Measurements from ENCODE around the gene EIF2D. TPM values are rescaled to one million over a fixed set of nuclear protein-coding genes. Genes with fewer than 3 reads are reported as not detected.

EIF2D gene
- total and polyA plus RNA-seq, 2 of the 4 experiments (the other 2 are of a cell fraction): 64.3 to 69.4 TPM

DNA sequence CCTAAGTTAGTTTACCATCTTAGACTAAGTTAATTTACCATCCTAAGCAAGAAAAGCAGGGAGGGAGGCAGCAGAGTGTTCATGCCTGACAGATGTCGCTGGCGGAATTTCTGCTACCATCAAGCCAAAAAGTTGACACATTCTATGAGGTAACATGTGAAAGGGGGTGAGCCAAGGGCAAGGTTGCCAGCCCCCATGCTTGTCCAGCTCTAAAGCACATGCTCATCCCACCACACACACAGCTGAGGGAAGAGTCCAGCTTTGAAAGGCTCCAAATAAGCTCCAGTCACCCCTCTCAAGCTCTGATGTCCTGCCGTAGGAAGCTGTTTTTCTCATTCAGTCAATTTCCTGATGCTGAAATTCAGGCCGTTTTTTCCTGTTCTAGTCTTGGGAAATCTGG is 46.3 kb downstream of the EIF2D start:
- no peak overlapping the region for H2AFZ ChIP-seq (replicated peaks; ENCODE audit: low read length, poor library complexity)
- no peaks in the 10 kb centered on the region for H3K36me3 ChIP-seq (ENCODE audit: control insufficient read depth, insufficient read depth, low read length)
- no CpG with 5 or more reads among the region's 4 CpGs for WGBS, 2 experiments (ENCODE audit: extremely low coverage in 2 of 2, insufficient read length in 1 of 2)
- H3K4me1 ChIP-seq (ENCODE audit: control insufficient read depth, insufficient read depth, low read length): no peaks in the 10 kb centered on the region
- H2BK5ac ChIP-seq (ENCODE audit: low read depth, low read length, poor library complexity, severe bottlenecking): no peak overlapping the region
- no peak overlapping the region for H3K4me2 ChIP-seq (ENCODE audit: low read depth, low read length)
- ATAC-seq (ENCODE audit: low read depth) (no peak), DNase-seq (no peak)
- H3K27me3 ChIP-seq (ENCODE audit: control insufficient read depth, insufficient read depth, low read length): peaks cover 5% of the 10 kb centered on the region
- no peak overlapping the region for H2BK120ac ChIP-seq (ENCODE audit: low read depth, low read length)
- no peaks in the 10 kb centered on the region for H3K79me1 ChIP-seq (ENCODE audit: low read depth in 1 of 2, low read length in 2 of 2)
- no peak overlapping the region for H3K4me3 ChIP-seq (ENCODE audit: insufficient read depth, low read depth, low read length)
- H3K9me1 ChIP-seq (ENCODE audit: insufficient read depth, low read length): no peaks in the 10 kb centered on the region
- no TSS peak for BruUV-seq (replicated peaks)
- H4K91ac ChIP-seq (ENCODE audit: insufficient read depth, low read depth, low read length): no peak overlapping the region
- H4K8ac ChIP-seq (ENCODE audit: low read depth in 2 of 2, low read length in 2 of 2): no peak overlapping the region
- H2AK5ac ChIP-seq (ENCODE audit: low read depth, low read length): no peak overlapping the region
- H3K18ac ChIP-seq (ENCODE audit: low read depth, low read length): no peak overlapping the region
- H3K4ac ChIP-seq (ENCODE audit: low read depth, low read length): no peak overlapping the region
- H4K5ac ChIP-seq (ENCODE audit: low read depth, low read length): no peak overlapping the region
- H3K9ac ChIP-seq (ENCODE audit: low read depth, low read length): no peak overlapping the region
- H3K27ac ChIP-seq (ENCODE audit: insufficient read depth, low read length): no peak overlapping the region
- no peak overlapping the region for H2AK9ac ChIP-seq (replicated peaks; ENCODE audit: low read depth, low read length, poor library complexity)
- no peaks in the 10 kb centered on the region for H3K9me3 ChIP-seq (ENCODE audit: control insufficient read depth, insufficient read depth, low read length)
- H3K23ac ChIP-seq (ENCODE audit: low read depth, low read length): no peak overlapping the region
- intact Hi-C loops (cut with micrococcal nuclease) (no loop called here), dilution Hi-C loops (cut with HindIII; ENCODE audit: low sequenced_read_pairs, unreplicated experiment) (no loop called here), in situ Hi-C loops (cut with MboI; ENCODE audit: low sequenced_read_pairs) (no loop called here)
- H2BK15ac ChIP-seq (ENCODE audit: low read depth, low read length): no peak overlapping the region
- no peak overlapping the region for H3K14ac ChIP-seq (replicated peaks; ENCODE audit: low read depth, low read length)
- H4K20me1 ChIP-seq (ENCODE audit: insufficient read depth, low read length): peaks cover 3% of the 10 kb centered on the region; the same call in 1 of the 2 replicates
- POLR2A ChIA-PET (ENCODE audit: unreplicated experiment): no interaction called here
- H3K56ac ChIP-seq (ENCODE audit: extremely low read depth, insufficient read depth, low read length): no peak overlapping the region
- H2BK20ac ChIP-seq (ENCODE audit: low read depth, low read length): no peak overlapping the region
- CTCF ChIA-PET: interaction anchor here (0.5 kb wide), 1 partner anchor 50 kb away, joined by 3 read pairs; no protein-coding TSS in a partner anchor
- no peak for TF ChIP-seq MAZ (IDR thresholded peaks at IDR 0.05; ENCODE audit: borderline replicate concordance, low read depth, low read length)
- TF ChIP-seq MXI1 (IDR thresholded peaks at IDR 0.05; ENCODE audit: borderline replicate concordance, low read depth, low read length): no peak
- TF ChIP-seq POLR2A (IDR thresholded peaks at IDR 0.05; ENCODE audit: low read depth, low read length): no peak
- no peak for TF ChIP-seq BHLHE40 (IDR thresholded peaks at IDR 0.05; ENCODE audit: low read depth, low read length)
- no peak for TF ChIP-seq CEBPB (IDR thresholded peaks at IDR 0.05; ENCODE audit: low read depth, low read length)
- TF ChIP-seq, protein P1, sequence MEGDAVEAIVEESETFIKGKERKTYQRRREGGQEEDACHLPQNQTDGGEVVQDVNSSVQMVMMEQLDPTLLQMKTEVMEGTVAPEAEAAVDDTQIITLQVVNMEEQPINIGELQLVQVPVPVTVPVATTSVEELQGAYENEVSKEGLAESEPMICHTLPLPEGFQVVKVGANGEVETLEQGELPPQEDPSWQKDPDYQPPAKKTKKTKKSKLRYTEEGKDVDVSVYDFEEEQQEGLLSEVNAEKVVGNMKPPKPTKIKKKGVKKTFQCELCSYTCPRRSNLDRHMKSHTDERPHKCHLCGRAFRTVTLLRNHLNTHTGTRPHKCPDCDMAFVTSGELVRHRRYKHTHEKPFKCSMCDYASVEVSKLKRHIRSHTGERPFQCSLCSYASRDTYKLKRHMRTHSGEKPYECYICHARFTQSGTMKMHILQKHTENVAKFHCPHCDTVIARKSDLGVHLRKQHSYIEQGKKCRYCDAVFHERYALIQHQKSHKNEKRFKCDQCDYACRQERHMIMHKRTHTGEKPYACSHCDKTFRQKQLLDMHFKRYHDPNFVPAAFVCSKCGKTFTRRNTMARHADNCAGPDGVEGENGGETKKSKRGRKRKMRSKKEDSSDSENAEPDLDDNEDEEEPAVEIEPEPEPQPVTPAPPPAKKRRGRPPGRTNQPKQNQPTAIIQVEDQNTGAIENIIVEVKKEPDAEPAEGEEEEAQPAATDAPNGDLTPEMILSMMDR (conservative IDR thresholded peaks at IDR 0.05; ENCODE audit: low read depth, low read length): no peak
- no peak for TF ChIP-seq NFE2L2 (IDR thresholded peaks at IDR 0.05; ENCODE audit: low read depth, low read length)
- no peak for TF ChIP-seq SMC3 (IDR thresholded peaks at IDR 0.05; ENCODE audit: low read depth, low read length)
- TF ChIP-seq RCOR1 (IDR thresholded peaks at IDR 0.05; ENCODE audit: insufficient replicate concordance, low read length): no peak
- TF ChIP-seq RAD21 (IDR thresholded peaks at IDR 0.05; ENCODE audit: low read length): no peak
- no peak for TF ChIP-seq CHD1 (IDR thresholded peaks at IDR 0.05; ENCODE audit: low read depth, low read length)
